Amygdala (tissue), 56 donors: ENCODE results near the gene CTSC.
"Not testable (repeated sequence)": the region's sequence is repeated elsewhere in the genome, so short reads cannot be mapped to it uniquely, and the experiment has no call there.

ENCODE experiments used
- DNase-seq, 56 donors: peaks; one replicate each; lab custom pipeline; 2025; lab: John Stamatoyannopoulos, UW

Gene CTSC

GRCh38 chr11:88322881-88323280 lies 14.7 kb downstream of the CTSC start:
- not testable (repeated sequence) for DNase-seq

- DNase-seq, result not testable (repeated sequence)
These were observed 16.1 kb downstream of the CTSC start for GRCh38 chr11:88321412-88321811.

- no peak for DNase-seq
These were observed 17.4 kb downstream of the CTSC start for GRCh38 chr11:88320149-88320559.

GRCh38 chr11:88318017-88318416 lies 19.5 kb downstream of the CTSC start:
- DNase-seq, result no peak

GRCh38 chr11:88317536-88317935 lies 20.0 kb downstream of the CTSC start:
- no peak for DNase-seq

- DNase-seq, result no peak
These were observed 21.5 kb downstream of the CTSC start for GRCh38 chr11:88315981-88316441.

- no peak for DNase-seq
These were observed 22.5 kb downstream of the CTSC start for GRCh38 chr11:88315015-88315414.

GRCh38 chr11:88313441-88313840 lies 24.1 kb downstream of the CTSC start:
- DNase-seq, result no peak

- no peak for DNase-seq
These were observed 24.9 kb downstream of the CTSC start for GRCh38 chr11:88312628-88313027.

- DNase-seq, result no peak
These were observed 27.3 kb downstream of the CTSC start for GRCh38 chr11:88310246-88310645.

- no peak for DNase-seq
These were observed 29.0 kb downstream of the CTSC start for GRCh38 chr11:88308576-88308975.

GRCh38 chr11:88307749-88308425 lies 29.6 kb downstream of the CTSC start:
- no peak for DNase-seq

- no peak for DNase-seq
These were observed 30.8 kb downstream of the CTSC start for GRCh38 chr11:88306785-88307184.

GRCh38 chr11:88305430-88305829 lies 32.1 kb downstream of the CTSC start:
- no peak for DNase-seq

- DNase-seq, result no peak
These were observed 33.2 kb downstream of the CTSC start for GRCh38 chr11:88304352-88304751.

- DNase-seq, result no peak
These were observed 34.5 kb downstream of the CTSC start for GRCh38 chr11:88303037-88303436.

- no peak for DNase-seq
These were observed 35.9 kb downstream of the CTSC start for GRCh38 chr11:88301488-88302140.

- no peak for DNase-seq
These were observed 36.5 kb downstream of the CTSC start for GRCh38 chr11:88300888-88301487.

- no peak for DNase-seq
These were observed 39.7 kb downstream of the CTSC start for GRCh38 chr11:88297863-88298262.

GRCh38 chr11:88297421-88297820 lies 40.1 kb downstream of the CTSC start:
- no peak for DNase-seq

- DNase-seq, result no peak
These were observed 42.5 kb downstream of the CTSC start for GRCh38 chr11:88295028-88295427.

- DNase-seq, result no peak
These were observed 43.6 kb downstream of the CTSC start for GRCh38 chr11:88293931-88294330.
